KOPT-K1 (cell line): ENCODE measurements around the gene CRYBG1.

Source experiments
- H3K27ac ChIP-seq: fragments of 200-600 bp; sonication (generic); 2 replicates; pipeline ENCODE4 v1.5.1; 2016; ENCODE audit warnings: antibody characterized with exemption, mild to moderate bottlenecking, low read depth, low read length; ENCODE audit not compliant: poor library complexity, severe bottlenecking
- H3K36me3 ChIP-seq: fragments of 200-600 bp; sonication (generic); 2 replicates; pipeline ENCODE4 v1.5.1; 2017; ENCODE audit warnings: antibody characterized with exemption, mild to moderate bottlenecking, low read length, moderate library complexity; ENCODE audit not compliant: insufficient read depth
- H3K9me3 ChIP-seq: fragments of 200-600 bp; sonication (generic); 2 replicates; pipeline ENCODE4 v1.5.1; 2017; ENCODE audit warnings: antibody characterized with exemption, low read length, mild to moderate bottlenecking; ENCODE audit not compliant: insufficient read depth, poor library complexity, severe bottlenecking

The CRYBG1 gene

DNA sequence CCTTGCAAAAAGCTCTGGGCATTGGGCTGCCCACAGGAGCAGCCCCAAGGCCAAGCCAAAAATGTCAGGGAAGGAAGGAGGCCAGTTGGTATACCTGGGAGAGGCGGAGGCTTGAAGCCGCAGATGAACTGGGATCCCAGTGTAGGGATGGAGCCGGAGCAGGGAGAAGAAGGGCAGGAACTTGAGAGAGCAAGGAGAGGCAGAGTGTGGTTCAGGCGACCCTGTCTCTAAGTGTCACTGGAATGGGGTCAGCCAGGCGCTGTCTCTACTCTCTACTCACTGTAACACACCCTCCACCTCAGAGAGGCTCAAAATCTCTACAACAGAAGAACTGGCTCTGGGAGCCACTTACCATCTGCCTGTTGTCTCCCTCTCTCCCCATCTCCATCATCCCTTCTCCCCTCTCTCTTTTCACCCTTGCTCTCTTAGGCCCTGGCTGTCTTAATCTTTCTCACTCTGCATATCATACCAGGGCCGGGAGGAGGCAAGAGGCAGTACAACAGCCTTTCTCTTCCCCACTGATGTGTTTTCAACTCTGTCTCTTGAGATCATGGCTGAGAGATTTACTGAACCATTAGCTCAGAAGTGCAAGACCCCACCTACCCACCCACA, 93.3 kb downstream of the CRYBG1 start:
- H3K27ac ChIP-seq: no peak overlapping the region
- no peaks in the 10 kb centered on the region for H3K9me3 ChIP-seq
- H3K36me3 ChIP-seq: no peaks in the 10 kb centered on the region

DNA sequence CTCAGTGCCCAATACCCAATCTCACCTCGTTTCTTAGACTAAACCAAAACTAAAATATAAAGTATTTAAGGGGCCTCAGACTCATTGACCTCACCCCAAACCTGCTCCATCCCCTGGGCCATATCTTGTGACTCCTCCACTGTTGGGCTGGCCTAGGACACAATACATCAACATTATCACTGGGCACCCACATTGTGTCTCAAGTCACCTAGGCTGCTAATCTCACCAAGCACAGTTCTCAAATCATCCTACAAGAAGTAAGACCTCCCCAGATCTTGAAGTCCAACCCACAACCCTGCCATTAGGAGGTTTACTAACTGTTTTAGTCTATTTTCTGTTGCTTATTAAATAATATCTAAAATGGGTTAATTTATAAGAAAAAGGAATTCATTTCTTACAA, 96.2 kb downstream of the CRYBG1 start:
- Histone ChIP-seq H3K36me3 (no peaks in the 10 kb centered on the region), H3K9me3 (no peaks in the 10 kb centered on the region), H3K27ac (no peak overlapping the region)

DNA sequence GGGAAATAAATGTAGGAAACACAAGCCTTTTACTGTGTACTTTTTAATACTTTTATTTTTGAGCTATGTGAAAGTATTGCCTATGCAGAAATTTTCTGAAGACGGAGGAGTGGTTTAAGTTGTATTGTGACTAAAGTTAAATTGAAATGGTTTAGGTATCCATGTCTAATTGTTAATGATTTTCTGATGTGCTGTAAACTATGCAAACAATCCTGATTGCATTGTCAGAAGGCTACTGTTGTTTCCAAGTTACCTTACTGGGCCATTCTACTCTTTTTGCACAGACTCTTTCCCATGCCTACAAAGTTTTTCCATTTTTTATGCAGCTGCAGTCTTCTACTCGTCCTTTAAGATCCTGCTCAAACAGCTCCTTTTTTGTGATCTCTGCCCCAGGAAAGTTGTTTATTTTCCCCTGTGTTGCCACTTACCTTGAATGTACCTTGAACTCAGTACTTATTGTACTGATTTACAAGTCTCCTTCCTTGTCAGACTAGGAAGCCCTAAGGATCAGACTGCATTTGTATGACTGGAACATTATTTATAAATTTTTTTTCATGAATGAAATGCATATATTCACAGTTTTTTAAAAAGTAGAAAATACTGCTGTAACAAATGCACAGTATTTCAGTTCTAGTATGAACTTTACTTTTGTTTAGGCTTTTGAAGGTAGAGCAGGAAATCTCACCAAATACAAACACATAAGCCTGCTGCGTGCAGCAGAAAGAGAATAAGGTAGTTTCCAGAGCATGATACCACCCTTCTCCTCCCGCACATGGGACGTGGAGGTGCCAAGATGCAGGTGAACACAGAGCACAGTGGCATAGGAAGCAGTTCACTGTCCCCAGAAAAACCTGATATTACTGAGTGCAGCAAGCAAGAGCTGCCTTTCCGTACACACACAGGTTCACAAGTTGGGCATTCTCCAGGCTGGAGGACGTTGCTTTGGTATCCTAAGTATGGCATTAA, 97.8 kb downstream of the CRYBG1 start:
- Histone ChIP-seq H3K9me3 (no peaks in the 10 kb centered on the region), H3K36me3 (no peaks in the 10 kb centered on the region), H3K27ac (no peak overlapping the region)

DNA sequence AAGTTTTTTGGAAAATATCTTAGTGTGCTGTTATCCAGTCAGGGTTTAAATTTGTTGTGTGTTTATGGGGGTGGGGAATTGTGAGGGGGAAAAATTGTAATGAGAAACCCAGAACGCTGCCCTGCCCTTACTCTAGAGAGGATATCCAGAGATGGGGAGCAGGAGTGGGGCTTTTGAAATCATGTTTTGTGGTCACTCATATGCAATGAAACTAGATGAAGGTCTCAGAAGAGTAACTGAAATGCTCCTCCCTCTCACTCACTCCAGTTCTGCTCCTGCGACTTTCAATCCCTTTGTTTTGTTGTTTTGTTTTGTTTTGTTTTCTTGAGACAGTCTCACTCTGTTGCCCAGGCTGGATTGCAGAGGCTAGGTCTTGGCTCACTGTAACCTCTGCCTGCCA, 100.0 kb downstream of the CRYBG1 start:
- Histone ChIP-seq H3K27ac (no peak overlapping the region), H3K36me3 (no peaks in the 10 kb centered on the region), H3K9me3 (no peaks in the 10 kb centered on the region)

DNA sequence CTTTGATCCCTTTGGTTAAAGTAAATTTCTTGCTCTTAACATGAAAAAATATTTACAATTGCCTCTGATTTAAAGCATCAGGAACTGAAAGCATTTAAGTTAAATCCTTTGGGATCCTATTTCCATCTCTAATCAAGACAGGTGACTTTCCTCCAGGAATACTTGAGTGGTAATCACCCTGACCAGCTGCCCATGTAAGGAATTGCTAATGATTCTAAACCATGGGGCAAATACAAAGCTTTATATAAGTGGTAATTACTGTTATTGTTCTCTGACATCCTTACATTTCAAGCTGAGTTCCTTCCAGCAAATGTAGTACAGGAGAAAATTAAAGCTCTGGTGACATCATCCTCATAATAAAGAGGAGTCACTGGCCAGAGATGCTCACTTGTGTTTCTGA, 100.6 kb downstream of the CRYBG1 start:
- Histone ChIP-seq H3K27ac (no peak overlapping the region), H3K9me3 (no peaks in the 10 kb centered on the region)

DNA sequence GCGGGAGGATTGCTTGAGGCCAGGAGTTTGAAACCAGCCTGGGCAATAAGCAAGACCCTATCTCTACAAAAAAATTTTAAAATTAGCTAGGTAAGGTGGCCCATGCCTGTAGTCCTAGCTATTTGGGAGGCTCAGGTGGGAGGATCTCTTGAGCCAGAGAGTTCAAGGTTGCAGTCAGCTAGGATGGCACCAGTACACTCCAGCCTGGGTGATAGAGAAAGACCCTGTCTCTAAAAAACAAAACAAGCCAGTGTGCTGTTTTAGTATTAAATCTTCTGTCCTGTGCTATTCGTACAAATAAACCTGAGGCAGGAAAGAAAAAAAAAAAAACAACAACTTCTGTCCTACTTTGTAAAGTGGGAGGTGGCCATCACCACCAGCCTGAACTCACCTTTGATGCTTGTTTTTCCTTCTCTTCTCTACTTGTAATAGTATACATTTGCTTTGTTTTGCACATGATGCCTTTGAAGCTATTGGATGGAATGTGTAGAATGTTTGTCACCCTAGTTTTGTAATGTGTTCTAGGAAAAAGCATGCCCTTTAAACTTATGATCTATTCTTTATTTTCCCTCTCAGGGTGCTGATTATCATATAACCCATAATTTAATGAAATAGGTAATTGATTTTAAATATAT, 102.5 kb downstream of the CRYBG1 start:
- Histone ChIP-seq H3K27ac (no peak overlapping the region), H3K36me3 (no peaks in the 10 kb centered on the region), H3K9me3 (no peaks in the 10 kb centered on the region)

More for the DNA sequence above, 100.6 kb downstream of the CRYBG1 start:
- no peaks in the 10 kb centered on the region for H3K36me3 ChIP-seq

DNA sequence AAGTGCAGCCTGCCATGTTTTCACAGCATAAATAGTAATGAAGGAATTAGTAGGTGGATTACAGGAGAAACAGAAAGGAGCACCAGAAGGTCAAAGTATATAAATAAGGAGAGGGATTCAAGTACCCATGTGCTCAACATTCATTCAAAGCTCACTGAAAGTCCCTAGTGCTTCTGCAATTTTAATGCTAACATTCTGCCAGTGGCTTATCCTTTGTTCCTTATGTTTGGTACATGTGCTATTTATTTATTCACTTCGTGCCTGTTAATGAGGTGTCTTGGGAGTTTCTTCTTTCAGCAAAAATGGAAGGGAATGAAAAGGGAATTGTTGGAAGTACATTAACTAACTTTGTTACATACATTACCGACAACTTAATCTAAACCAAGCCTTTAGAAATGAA, 105.7 kb downstream of the CRYBG1 start:
- no peaks in the 10 kb centered on the region for H3K36me3 ChIP-seq
- no peak overlapping the region for H3K27ac ChIP-seq
- no peaks in the 10 kb centered on the region for H3K9me3 ChIP-seq

DNA sequence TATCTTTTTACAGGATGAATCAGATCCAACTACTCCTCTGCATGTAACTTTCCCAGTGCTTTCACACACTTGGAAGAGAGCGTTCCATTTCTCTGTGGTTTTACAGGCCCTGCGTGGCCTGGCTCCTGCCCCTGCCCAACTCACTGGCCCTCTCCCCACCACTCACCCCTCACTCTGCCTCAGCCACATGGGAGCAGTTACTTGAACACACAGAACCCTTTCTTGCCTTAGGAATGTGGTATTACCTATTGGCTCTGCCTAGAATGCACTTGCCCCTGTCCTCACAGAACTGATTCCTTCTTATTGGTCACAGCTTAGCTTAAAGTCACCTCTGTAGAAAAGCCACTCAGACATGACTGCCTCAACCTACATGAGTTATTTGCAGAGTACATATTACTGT, 108.4 kb downstream of the CRYBG1 start:
- Histone ChIP-seq H3K9me3 (no peaks in the 10 kb centered on the region), H3K27ac (no peak overlapping the region), H3K36me3 (no peaks in the 10 kb centered on the region)

DNA sequence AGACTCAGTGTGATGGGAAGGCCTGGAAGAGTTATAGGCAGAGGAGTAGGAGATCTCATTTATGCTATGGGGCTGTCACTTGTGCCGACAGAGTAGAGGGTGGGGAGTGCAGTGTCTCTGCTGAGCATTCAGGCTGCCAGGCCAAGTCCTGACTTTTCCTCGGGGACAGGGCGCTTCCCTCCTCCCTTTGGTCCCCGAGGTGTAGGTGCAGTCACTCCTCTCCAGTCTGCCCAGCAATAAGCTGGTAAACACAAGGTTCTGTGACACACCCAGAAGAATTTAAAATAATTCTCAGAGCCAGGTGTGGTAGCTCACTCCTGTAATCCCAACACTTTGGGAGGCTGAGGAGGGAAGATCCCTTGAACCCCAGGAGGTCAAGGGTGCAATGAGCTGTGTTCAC, 109.4 kb downstream of the CRYBG1 start:
- Histone ChIP-seq H3K27ac (no peak overlapping the region), H3K36me3 (no peaks in the 10 kb centered on the region), H3K9me3 (no peaks in the 10 kb centered on the region)

DNA sequence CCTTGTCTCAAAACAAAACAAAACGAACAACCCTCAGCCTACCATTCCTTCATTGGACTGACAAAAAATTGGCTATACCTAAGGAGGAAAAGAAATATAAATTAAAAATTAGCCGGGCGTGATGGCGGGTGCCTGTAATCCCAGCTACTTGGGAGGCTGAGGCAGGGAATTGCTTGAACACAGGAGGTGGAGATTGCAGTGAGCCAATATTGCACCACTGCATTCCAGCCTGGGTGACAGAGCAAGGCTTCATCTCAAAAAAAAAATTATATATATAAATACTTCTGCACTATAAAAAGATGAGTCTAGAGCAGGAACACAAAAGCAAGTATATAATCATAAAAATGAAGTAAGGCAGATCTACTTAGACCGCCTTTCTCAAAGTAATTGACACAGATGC, 109.8 kb downstream of the CRYBG1 start:
- no peak overlapping the region for H3K27ac ChIP-seq
- no peaks in the 10 kb centered on the region for H3K9me3 ChIP-seq
- H3K36me3 ChIP-seq: no peaks in the 10 kb centered on the region

DNA sequence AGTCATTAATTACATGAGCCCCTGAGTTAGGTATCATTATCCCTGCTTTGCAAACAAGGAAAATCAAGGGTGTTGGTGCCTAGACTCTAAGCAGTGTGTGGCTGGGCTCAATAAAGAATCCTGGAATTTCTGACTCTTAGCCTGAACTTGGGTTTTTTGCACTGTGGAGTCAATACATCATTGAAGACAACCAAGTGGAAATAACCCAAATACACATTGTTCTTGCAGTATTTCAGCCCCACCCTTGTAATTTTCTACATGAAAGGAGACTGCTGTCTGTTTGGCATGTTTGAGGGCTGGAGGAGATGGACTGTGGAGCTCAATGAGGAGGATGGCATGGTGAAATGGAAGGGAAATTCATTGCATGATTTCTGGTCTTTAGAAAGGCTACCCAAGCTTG, 110.3 kb downstream of the CRYBG1 start:
- no peaks in the 10 kb centered on the region for H3K9me3 ChIP-seq
- H3K36me3 ChIP-seq: no peaks in the 10 kb centered on the region
- H3K27ac ChIP-seq: no peak overlapping the region

DNA sequence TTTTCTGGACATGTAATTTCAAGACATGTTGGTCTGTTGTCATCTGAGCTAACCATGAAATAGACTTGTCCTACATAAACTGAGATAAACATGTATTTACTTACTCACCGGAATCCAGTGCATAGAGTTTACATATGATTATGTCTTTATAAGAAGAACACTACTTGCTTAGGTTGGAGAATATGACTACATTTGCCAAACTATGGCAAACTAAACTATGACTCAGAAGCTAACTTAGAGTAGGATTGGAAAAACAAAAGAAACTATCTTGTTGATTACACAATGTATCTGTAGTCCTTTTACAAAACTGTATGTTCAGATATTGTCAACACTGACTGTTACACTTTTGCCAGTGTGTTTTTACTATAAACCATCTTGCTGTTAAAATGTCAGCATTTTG, 113.3 kb downstream of the CRYBG1 start:
- no peaks in the 10 kb centered on the region for H3K36me3 ChIP-seq
- H3K27ac ChIP-seq: no peak overlapping the region
- H3K9me3 ChIP-seq: no peaks in the 10 kb centered on the region

DNA sequence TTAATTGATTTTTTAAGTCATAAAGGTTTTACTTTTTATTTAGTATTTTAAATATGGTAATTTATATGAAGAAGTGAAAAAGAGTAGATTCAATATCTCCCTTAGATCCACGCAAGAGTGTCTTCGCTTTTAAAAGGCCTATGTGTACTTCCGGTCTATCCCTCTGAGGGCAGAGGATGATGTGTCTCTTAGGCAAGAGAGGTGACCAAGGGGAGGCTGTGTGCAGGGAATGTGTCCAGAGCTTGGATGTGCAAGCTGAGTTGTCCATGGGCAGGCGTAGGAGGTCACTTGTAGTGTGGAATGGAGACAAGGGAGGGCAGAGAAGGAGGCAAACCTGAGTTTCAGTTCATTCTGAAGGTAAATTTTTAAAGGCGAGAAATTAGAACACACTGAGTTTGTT, 113.9 kb downstream of the CRYBG1 start:
- Histone ChIP-seq H3K27ac (no peak overlapping the region), H3K36me3 (no peaks in the 10 kb centered on the region), H3K9me3 (no peaks in the 10 kb centered on the region)

DNA sequence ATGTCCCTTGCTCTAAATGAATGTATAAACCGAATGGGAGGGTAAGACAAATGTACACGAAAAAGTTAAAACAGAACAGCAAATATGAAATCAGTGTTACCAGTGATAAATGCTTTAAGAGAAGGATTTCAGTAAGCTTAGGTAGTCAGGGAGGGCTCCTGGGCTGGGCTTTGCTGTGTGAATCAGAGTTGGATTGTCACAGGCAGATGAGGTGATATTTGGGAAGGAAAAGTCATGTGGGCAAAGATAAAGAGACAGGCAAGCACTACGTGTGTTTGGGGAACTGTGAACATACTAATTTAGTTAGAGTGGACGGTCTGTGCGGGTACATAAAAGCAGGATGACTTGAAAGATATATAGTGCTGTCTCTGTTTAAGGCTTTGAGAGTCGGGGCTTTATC, 114.8 kb downstream of the CRYBG1 start:
- H3K27ac ChIP-seq: no peak overlapping the region
- H3K36me3 ChIP-seq: no peaks in the 10 kb centered on the region
- H3K9me3 ChIP-seq: no peaks in the 10 kb centered on the region

DNA sequence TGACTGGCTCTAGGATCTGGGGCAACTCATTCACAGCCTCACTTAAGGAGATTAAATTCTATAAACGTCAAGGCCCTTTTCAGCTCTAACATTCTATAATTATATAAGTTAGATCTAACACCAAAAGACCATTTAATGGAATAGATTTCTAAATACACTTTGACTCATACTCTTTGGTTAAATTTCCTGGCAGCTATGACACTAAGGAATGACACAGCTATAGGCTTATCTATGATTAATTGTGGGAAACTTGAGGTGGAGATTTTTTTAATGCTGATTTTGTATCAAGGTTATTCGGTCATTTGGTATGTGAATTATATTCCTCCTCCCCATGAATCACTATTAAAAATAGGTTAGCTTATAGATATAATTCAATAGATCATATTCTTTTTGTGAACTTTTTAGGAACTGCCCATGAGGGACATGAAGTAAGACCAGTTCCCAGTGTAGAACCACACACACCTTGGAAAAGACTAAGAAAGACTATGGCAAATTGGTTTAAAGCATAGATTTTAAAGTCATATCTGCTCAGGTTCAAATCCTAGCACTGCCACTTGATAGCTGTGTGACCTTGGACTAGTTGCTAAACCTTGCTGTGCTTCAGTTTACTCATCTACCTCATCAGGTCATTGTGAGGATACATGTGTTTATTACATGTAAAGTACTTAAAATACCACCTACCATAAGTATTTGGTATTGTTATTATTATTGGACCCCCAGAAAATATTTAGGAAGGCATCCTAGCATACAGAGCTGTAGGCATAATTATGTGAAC, 116.0 kb downstream of the CRYBG1 start:
- Histone ChIP-seq H3K9me3 (no peaks in the 10 kb centered on the region), H3K36me3 (no peaks in the 10 kb centered on the region), H3K27ac (no peak overlapping the region)
